T-helper 17 cell (primary cell): ENCODE measurements around the gene SLC41A3. TPM values are rescaled to one million over a fixed set of nuclear protein-coding genes. Genes with fewer than 3 reads are reported as not detected.
A peak's percentile ranks its signal among the peaks of the same experiment; 100 is the strongest.

Experiments used
- ATAC-seq: fragments of 150-1000 bp; cut with Tn5 transposase; 2 replicates; pipeline ENCODE4 v1.10.0; 2021; ENCODE audit warnings: mild to moderate bottlenecking, moderate library complexity
- DNase-seq, 3 donors: peaks; one replicate each; pipeline versions ENCODE4 v3.0.0 to v3.0.0-alpha.2; 2020 to 2021
- H3K9me3 ChIP-seq: one replicate; pipeline ENCODE4 v1.7.0; 2013; ENCODE audit warnings: low read length, mild to moderate bottlenecking; ENCODE audit not compliant: control insufficient read depth, poor library complexity, severe bottlenecking
- H3K27ac Mint-ChIP-seq: one replicate; pipeline ENCODE4 v1.8.0; 2022; ENCODE audit warnings: mild to moderate bottlenecking, moderate library complexity, mixed read lengths
- H3K27me3 Mint-ChIP-seq: one replicate; pipeline ENCODE4 v1.8.0; 2022; ENCODE audit warnings: mixed read lengths
- H3K36me3 Mint-ChIP-seq: one replicate; pipeline ENCODE4 v1.8.0; 2022; ENCODE audit warnings: low read depth, mixed read lengths
- H3K4me1 Mint-ChIP-seq: one replicate; pipeline ENCODE4 v1.8.0; 2022; ENCODE audit warnings: mild to moderate bottlenecking, mixed read lengths
- H3K4me3 Mint-ChIP-seq: one replicate; pipeline ENCODE4 v1.8.0; 2022; ENCODE audit warnings: mild to moderate bottlenecking, moderate library complexity, mixed read lengths
- total RNA-seq, 4 donors: library from RNA in 2 of 4; stranded (reverse) in 2 of 4; gene quantifications; one replicate each; pipeline ENCODE4 v1.2.3 and lab custom pipeline; 2022 to 2026

Gene SLC41A3
- total RNA-seq, 2 donors from 2014 or later = 34.3 to 34.7 TPM

DNA sequence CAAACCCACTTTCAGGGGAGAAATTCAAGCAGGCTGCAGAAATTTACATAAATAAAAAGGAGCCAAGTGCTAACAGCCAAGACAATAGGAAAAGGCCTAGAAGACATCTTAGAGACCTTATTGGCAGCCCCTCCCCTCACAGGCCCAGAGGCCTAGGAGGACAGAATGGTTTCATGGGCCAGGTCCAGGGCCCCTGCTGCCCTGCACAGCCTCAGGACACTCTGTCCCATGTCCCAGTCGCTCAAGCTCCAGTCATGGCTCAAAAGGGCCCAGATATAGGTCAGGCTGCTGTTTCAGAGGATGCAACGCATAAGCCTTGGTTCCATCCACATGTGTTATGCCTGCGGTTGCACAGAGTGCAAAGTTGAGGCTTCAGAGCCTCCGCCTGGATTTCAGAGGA, 55.8 kb downstream of the SLC41A3 start:
- Mint-ChIP-seq H3K4me3 (no peak overlapping the region), H3K4me1 (peaks cover 17% of the 10 kb centered on the region), H3K36me3 (peaks cover 14% of the 10 kb centered on the region), H3K27ac (no peak overlapping the region), H3K27me3 (no peaks in the 10 kb centered on the region)
- no peaks in the 10 kb centered on the region for H3K9me3 ChIP-seq
- no peak for DNase-seq
- ATAC-seq = no peak

DNA sequence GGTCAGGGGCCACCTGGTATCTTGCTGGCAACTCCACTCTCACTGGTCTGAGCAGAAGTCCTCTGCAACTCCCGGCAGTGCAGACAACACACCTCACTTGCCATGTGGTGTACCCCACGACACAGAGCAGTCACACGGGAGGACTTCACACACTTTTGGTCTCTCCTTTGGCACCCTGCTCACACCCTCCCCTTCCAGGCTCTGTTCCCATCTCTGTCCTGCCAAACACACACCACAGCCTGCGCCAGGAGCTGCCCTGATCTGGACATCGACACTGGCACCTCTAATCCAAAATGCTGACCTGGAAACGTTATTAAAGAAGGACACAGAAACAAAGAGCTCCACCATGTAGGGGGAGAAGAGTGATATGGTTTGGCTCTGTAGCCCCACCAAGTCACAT, 57.2 kb downstream of the SLC41A3 start:
- ATAC-seq (no peak), DNase-seq (no peak)
- Mint-ChIP-seq H3K27ac (peak overlapping the region; percentile 92), H3K4me1 (peaks cover 12% of the 10 kb centered on the region), H3K27me3 (no peaks in the 10 kb centered on the region), H3K4me3 (peak overlapping the region; percentile 72), H3K36me3 (peaks cover 5% of the 10 kb centered on the region)
- H3K9me3 ChIP-seq = no peaks in the 10 kb centered on the region

DNA sequence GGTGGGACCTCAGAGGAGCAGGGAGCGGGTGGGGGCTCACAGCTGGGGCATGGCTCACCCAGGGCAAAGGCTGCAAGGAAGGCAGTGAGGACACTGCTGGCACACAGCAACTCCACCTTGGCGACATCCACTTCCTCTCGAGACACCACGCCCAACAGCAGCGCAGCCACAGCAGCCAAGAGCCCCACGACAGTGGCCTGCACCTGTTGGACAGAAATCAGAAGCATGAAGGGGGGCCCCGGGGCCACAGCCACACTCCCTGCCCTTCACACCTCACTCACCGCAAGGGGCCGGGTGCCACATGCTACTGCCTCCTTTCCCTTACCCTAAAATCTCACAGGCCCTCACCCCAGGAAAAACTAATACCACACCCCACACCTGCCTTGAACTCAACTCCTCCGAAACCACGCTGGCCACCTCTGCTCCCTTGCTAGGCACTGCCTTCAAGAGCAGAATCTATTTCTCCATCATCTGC, 57.6 kb downstream of the SLC41A3 start:
- Mint-ChIP-seq H3K27me3 (no peaks in the 10 kb centered on the region), H3K27ac (peak overlapping the region; percentile 92), H3K4me1 (peaks cover 11% of the 10 kb centered on the region), H3K4me3 (peak overlapping the region; percentile 72), H3K36me3 (peaks cover 4% of the 10 kb centered on the region)
- no peak for DNase-seq
- ATAC-seq = no peak
- no peaks in the 10 kb centered on the region for H3K9me3 ChIP-seq

DNA sequence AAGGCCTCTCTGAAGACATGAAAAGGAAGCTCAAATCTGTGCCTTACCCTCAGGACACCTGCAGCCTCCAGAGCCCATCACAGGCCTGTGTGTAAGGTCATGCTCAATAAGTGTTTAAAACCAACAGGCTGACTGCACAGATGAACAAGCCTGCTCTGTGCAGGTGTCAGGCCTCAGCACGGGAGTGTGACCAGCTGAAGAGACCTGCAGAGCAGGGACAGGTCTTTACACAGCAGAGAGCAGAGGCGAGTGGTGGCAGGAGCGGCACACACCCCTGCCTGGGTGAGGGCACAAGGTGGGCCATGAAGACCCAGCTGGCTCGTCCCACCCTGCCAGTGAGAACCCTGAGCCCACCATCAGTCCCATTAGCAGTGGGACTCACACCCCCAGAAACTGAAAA, 58.1 kb downstream of the SLC41A3 start:
- no peak for ATAC-seq
- H3K27me3 Mint-ChIP-seq = no peaks in the 10 kb centered on the region
- no peak for DNase-seq
- no peaks in the 10 kb centered on the region for H3K9me3 ChIP-seq
- peaks cover 4% of the 10 kb centered on the region for H3K36me3 Mint-ChIP-seq
- peak overlapping the region; percentile 92 for H3K27ac Mint-ChIP-seq
- no peak overlapping the region for H3K4me3 Mint-ChIP-seq
- H3K4me1 Mint-ChIP-seq = peaks cover 11% of the 10 kb centered on the region

DNA sequence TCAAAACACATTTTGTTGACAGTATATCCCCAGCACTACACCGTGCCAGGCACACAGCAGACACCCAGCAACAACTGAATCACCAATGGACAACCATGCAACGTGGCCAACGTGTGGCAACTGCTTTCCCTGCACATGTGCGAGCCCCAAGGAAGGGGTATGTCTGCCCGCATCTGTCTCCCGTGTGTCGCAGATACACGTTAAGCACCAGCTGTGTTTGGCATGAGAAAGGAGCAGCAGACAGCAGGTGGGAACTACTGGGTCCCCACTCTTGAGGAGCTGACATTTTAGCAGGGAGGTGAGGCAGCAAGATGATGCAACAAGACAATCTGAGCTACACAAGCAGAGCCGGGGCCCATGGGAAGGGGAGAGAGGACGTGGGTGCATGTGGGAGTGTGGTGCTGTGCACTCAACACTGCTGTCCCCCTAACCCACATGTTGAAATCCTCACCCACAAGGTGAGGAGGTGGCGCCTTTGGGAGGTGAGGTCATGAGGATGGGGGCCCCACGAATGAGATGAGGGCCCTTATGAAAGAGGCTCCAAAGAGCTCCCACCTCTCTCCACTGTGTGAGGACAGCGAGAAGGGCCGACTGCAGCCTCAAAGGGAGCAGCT, 58.7 kb downstream of the SLC41A3 start:
- no peak for ATAC-seq
- no peaks in the 10 kb centered on the region for H3K27me3 Mint-ChIP-seq
- peaks cover 11% of the 10 kb centered on the region for H3K4me1 Mint-ChIP-seq
- no peaks in the 10 kb centered on the region for H3K9me3 ChIP-seq
- peak overlapping the region; percentile 58 for H3K4me3 Mint-ChIP-seq
- H3K27ac Mint-ChIP-seq = no peak overlapping the region
- peaks cover 4% of the 10 kb centered on the region for H3K36me3 Mint-ChIP-seq
- no peak for DNase-seq

DNA sequence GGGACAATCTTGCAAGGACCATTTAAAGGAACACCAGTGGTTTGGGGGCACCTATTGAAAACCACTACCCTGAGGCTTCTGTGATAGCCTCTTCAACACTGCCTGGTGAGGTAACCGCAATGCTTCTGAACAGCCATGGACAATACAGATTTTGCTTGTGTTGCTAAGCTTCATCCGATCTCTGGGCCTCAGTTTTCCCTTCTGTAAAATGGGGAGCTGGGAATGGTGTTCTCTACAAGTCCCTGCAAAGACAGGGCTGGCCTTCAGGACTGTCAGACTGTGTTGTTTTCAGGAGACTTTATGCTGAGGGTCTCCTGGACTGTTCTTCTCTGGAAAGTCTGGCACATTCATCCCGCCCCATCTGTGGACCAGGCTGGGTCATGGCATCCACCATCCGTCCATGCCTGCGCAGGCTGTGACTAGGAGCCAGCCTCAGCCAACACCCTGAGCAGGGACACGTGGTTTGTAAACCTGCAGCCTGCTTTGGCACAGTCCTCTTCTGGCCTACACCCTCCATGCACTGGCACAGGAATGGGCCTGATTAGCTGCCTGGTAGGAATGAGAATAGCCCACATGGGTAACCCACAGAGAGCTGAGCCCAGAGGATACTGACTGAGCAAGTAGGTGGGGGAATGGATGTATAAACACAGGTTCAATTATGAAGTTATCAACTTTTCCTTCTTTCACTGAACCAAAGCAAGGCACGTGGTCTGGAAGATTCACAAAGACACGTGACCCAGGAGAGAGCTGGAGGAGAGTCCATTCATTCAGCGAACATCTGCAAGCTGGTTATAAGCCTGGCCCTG, 59.7 kb downstream of the SLC41A3 start:
- no peaks in the 10 kb centered on the region for H3K27me3 Mint-ChIP-seq
- peaks cover 4% of the 10 kb centered on the region for H3K36me3 Mint-ChIP-seq
- ATAC-seq = no peak

DNA sequence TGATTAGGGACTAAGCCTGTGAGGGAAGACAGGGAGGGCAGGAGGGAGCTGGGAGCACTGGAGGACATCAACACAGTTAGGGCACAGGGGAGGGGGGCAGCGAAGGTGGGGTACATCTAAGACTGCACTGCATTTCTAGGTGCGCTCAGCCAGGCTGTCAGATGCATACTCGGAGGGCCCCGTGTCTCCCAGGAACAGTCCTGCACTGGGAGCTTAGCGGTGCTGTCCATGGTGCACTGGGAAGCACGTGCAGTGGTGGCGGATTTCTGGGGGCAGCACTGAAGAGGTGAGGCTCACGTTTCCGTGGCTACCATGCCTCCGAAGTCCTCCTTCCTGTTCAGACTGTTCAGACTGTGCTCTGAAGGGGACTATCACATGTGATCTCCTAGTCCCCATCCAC, 60.5 kb downstream of the SLC41A3 start:
- H3K27me3 Mint-ChIP-seq = no peaks in the 10 kb centered on the region
- DNase-seq (no peak), ATAC-seq (no peak)
- H3K27ac Mint-ChIP-seq = no peak overlapping the region
- no peaks in the 10 kb centered on the region for H3K9me3 ChIP-seq
- H3K4me3 Mint-ChIP-seq = no peak overlapping the region
- peaks cover 4% of the 10 kb centered on the region for H3K36me3 Mint-ChIP-seq
- H3K4me1 Mint-ChIP-seq = peaks cover 13% of the 10 kb centered on the region

More for the DNA sequence above, 59.7 kb downstream of the SLC41A3 start:
- no peak for DNase-seq
- no peak overlapping the region for H3K4me3 Mint-ChIP-seq
- H3K9me3 ChIP-seq = no peaks in the 10 kb centered on the region
- peaks cover 12% of the 10 kb centered on the region for H3K4me1 Mint-ChIP-seq
- H3K27ac Mint-ChIP-seq = no peak overlapping the region

DNA sequence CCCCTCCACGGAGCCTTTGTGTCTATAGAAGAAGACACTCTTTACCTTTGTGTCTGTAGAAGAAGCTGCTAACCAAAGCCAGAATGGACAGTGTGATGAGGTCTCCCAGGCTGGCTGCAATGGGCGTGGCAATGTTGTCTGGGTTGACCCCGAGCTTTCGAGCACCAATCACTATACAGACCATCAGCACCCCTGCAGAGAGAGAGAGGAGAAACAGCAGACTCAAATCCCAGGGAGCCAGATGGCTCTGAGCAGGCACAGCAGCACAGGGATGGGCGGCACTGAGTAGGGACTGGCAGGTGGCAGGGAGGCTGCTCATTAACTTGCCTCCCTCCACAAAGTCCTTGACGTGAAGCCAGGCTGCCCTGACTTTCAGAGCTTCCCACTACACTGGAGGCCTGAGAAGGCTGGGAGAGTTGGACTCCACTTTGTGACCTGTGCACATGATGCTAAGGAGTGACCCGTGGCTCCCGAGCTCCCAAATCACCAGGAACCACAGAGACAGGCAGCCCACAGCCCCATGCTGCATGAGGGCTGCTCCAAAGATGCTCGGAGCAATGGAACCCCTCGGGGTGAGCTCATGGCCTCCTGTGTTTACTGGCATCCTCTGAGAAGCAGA, 61.1 kb downstream of the SLC41A3 start:
- H3K9me3 ChIP-seq = no peaks in the 10 kb centered on the region
- Mint-ChIP-seq H3K27ac (no peak overlapping the region), H3K4me1 (peaks cover 13% of the 10 kb centered on the region), H3K4me3 (no peak overlapping the region), H3K36me3 (peaks cover 4% of the 10 kb centered on the region), H3K27me3 (no peaks in the 10 kb centered on the region)
- ATAC-seq (no peak), DNase-seq (no peak)

DNA sequence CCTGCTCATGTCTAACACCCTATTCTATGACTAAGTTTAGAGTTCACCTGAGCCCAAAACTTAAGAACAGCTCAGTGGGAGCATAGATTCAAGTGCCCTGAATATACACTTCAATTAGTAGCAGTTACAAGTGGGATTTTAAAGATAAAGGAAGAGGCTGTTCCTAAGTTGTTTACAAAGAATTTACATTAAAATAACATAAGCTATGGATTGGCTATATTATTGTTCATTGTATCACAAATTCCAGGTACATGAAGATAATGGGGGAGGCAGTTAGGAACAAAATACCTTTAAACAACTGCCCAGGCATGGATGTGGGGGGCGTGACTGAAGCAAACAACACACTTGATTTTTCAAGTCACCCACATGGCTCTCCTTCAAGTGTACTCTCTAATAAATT, 62.2 kb downstream of the SLC41A3 start:
- Mint-ChIP-seq H3K4me3 (no peak overlapping the region), H3K27me3 (no peaks in the 10 kb centered on the region), H3K4me1 (peaks cover 12% of the 10 kb centered on the region), H3K27ac (no peak overlapping the region), H3K36me3 (peaks cover 4% of the 10 kb centered on the region)
- no peaks in the 10 kb centered on the region for H3K9me3 ChIP-seq
- no peak for ATAC-seq
- DNase-seq = no peak

DNA sequence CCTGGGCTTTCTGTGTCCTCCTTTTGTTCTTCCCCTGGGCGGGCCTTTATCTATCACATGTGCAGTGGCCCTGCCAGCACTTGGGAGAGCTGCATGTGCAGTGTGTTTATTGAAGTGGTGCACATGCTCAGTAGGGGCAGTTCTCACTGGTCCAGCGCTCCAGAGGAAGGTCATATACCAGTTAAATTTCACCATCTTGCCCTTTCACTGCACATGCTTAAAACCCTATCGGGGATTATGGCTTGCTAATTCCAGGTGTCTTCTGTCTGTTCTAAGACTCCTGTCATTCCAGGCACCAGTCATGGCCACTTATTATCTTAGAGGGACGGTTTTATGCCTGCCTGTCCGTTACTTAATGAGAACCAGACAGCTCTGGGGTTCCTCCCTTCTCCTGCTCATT, 62.7 kb downstream of the SLC41A3 start:
- H3K36me3 Mint-ChIP-seq = peaks cover 4% of the 10 kb centered on the region
- no peaks in the 10 kb centered on the region for H3K9me3 ChIP-seq
- no peak for DNase-seq
- peaks cover 7% of the 10 kb centered on the region for H3K4me1 Mint-ChIP-seq
- H3K4me3 Mint-ChIP-seq = no peak overlapping the region
- H3K27ac Mint-ChIP-seq = no peak overlapping the region
- H3K27me3 Mint-ChIP-seq = no peaks in the 10 kb centered on the region
- ATAC-seq = no peak

DNA sequence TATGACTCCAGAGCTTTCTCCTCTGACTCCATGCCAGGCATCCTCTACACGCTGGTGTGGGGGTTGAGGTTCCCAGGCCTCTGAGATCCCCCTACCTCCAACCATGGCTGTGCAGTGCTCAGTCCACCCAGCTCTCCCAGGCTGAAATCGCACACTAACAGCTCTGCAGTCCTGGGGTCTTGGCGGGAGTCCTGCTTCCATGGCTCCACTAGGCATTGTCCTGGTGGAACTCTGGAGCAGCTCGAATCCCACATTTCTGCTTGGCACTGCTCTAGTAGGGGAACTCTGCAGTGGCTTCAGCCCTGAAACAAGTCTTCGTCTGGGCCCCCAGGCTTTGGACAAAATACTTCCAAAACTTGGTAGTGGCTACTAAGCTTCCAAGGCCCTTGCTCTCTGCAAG, 64.2 kb downstream of the SLC41A3 start:
- Mint-ChIP-seq H3K27ac (no peak overlapping the region), H3K36me3 (peaks cover 7% of the 10 kb centered on the region), H3K4me3 (no peak overlapping the region), H3K4me1 (peaks cover 2% of the 10 kb centered on the region), H3K27me3 (no peaks in the 10 kb centered on the region)
- ATAC-seq = no peak
- H3K9me3 ChIP-seq = no peaks in the 10 kb centered on the region
- DNase-seq = no peak

DNA sequence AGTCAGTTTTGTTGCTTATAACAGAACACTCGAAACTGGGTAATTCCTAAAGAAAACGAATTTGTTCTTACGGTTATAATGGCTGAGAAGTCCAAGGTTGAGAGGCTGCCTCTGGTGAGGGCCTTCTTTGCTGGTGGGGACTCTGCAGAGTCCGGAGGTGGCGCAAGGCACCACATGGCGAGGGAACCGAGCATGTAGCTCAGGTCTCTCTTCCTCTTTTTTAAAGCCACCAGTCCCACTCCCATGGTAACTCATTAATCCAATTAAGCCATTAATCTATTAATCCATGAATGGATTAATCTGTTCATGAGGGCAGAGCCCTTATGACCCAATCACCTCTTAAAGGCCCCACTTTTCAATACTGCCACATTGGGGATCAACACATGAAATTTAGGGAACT, 64.9 kb downstream of the SLC41A3 start:
- Mint-ChIP-seq H3K4me1 (peaks cover 2% of the 10 kb centered on the region), H3K27me3 (no peaks in the 10 kb centered on the region), H3K36me3 (peaks cover 10% of the 10 kb centered on the region), H3K27ac (no peak overlapping the region), H3K4me3 (no peak overlapping the region)
- DNase-seq (no peak), ATAC-seq (no peak)
- no peaks in the 10 kb centered on the region for H3K9me3 ChIP-seq

DNA sequence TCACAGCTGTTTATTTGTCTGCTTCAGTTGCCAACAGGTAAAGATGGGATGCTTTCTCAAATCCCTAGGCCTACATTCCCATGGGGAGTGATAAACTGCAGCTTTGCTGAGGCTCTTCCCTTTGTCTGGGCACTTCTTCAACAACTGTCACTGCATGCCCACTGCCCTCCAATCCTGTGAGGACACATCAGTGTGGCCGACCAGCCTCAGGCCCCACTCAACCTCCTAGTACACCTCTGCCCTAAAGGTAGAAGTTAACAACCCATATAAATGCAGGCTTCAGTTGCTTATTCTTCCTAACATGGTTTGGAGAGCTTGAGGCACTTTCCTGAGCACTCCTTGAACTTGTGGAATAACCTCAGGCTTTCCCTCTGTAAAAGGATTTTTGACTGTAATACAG, 65.4 kb downstream of the SLC41A3 start:
- H3K27me3 Mint-ChIP-seq = no peaks in the 10 kb centered on the region
- no peak overlapping the region for H3K4me3 Mint-ChIP-seq
- DNase-seq (no peak), ATAC-seq (no peak)
- H3K9me3 ChIP-seq = no peaks in the 10 kb centered on the region
- H3K36me3 Mint-ChIP-seq = peaks cover 13% of the 10 kb centered on the region
- peaks cover 2% of the 10 kb centered on the region for H3K4me1 Mint-ChIP-seq
- H3K27ac Mint-ChIP-seq = no peak overlapping the region
